Measurements from ENCODE around the gene NRBP1.
A peak's percentile ranks its signal among the peaks of the same experiment; 100 is the strongest.
"Not testable (repeated sequence)": the region's sequence is repeated elsewhere in the genome, so short reads cannot be mapped to it uniquely, and the experiment has no call there.

NRBP1 gene

DNA sequence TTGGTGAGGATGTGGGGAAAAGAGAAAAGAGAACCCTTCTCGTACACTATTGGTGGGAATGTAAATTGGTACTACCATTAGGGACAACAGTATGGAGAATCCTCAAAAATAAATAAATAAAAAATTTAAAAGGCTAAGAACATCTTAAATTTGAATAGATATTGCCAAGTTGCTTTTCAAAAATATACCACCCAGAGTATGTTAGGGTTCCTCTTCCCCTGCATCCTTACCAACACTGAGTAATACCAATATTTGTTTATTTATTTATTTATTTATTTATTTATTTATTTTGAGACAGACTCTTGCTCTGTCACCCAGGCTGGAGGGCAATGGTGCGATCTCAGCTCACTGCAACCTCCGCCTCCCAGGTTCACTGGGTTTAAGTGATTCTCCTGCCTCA, 5.5 kb upstream of the NRBP1 start:
- DNase-seq: no peak

DNA sequence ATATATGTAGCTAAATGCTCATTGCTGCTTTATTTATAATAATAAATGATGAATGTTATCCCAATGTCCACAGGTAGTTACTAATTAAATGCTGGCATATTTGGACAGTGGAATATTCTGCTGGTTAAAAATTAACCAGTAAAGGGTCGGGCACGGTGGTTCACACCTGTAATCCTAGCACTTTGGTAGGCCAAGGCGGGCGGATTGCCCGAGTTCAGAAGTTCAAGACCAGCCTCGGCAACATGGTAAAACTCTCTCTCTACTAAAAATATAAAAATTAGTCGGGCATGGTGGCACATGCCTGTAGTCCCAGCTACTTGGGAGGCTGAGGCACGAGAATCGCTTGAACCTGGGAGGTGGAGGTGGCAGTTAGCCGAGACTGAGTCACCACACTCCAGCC, 3.4 kb upstream of the NRBP1 start:
- not testable (repeated sequence) for DNase-seq

DNA sequence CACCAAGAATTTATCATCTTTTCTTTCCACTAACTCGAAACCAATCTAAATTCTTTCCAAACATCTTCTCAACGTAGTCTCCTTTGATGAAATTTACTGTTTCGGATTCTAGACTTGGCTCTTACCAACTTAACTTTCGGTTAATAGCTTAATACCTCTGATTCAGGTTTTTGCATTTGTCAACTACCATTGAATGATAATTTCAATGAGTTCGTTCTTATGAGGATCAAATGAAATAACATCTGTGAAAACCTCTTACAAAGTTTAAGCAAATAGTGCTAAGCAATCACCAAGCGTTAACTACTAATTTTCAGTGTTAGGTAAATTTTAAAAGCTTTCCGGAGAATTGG, 593 bp upstream of the NRBP1 start:
- no peak for DNase-seq

DNA sequence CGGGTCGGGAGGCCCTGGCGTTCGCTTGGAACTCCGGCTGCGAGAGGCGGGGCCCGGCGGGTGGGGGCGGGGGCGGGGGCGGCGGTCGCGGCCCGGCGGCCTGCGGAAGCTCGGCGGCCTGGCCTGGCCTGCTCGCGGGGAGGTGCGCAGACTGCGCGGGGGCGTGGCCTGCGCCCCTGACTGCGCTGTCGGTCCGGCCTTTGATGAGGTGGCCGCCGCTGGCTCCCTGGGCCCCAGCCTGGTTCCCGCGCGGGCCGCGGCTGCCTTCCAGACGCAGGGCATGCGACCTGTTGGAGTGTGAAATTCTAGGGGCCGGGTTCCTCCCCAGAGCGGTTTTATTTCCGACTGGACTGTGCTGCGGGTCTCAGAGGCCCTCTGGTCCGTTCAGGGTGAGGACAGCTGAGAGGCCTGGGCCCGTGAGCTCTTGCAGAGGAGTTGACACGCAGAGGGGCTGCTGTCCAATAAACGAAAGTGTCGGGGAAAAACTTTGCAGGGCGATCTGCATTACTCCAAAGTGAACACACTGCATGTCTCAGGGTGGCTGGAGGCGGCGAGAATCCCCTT, 629 bp downstream of the NRBP1 start:
- DNase-seq: peak; percentile 60

DNA sequence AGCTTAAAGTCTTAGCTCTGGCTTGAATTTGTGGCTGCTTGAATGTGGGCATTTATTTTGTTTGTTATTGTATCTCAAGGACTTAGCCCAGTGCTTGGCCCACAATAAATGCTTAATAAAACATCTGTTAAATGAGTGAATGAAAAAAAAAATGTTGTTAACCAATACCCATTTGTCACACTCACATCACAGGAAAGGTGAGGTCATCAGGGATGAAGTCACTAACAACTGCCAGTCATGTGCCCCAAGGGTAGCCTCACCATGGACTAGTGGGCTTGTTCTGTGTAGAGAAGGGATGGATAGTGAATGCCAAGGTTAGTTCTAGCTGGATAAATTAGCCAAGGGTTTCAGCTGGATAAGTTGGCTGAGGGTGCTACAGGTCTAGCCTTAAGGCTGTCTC, 3.0 kb downstream of the NRBP1 start:
- DNase-seq: no peak

DNA sequence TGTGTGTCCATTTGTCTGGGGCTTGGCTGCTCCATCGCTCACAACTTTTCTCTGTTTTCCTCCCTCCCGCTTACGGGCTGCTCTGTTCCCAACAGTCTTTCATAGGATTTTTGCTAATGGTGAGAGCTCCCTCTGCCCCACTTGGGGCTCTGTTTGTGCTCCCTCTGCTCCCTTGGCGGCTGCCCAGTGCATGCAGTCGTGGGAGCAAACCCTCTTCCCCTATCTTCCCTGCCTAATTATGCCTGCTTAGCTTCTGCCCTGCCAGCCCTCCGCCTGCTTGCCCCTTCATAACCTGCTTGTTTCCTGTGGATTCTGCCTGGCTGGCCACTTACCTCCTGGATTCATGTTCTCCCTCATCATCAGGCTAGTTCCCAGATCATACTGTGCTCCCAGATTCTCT, 7.2 kb downstream of the NRBP1 start:
- no peak for DNase-seq

DNA sequence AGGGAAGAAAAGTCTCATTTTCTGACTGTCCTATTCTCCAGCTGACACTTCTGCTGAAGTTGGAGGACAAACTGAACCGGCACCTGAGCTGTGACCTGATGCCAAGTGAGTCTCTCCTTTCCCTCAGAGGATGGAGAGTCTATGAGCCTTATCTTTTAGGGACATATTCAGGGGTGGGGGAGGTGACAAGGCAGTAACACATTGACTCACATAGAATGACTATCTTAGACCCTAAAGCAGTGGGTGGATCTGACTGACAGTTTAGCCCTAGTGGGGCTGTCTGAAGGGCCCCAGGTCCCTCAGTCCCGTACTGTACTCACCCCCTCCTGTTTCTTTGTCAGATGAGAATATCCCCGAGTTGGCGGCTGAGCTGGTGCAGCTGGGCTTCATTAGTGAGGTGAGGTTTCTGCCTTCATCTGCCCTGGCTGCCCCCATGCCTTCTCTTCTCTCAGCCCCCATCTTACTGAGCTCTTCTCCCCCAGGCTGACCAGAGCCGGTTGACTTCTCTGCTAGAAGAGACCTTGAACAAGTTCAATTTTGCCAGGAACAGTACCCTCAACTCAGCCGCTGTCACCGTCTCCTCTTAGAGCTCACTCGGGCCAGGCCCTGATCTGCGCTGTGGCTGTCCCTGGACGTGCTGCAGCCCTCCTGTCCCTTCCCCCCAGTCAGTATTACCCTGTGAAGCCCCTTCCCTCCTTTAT, 12.9 kb downstream of the NRBP1 start:
- DNase-seq: no peak

DNA sequence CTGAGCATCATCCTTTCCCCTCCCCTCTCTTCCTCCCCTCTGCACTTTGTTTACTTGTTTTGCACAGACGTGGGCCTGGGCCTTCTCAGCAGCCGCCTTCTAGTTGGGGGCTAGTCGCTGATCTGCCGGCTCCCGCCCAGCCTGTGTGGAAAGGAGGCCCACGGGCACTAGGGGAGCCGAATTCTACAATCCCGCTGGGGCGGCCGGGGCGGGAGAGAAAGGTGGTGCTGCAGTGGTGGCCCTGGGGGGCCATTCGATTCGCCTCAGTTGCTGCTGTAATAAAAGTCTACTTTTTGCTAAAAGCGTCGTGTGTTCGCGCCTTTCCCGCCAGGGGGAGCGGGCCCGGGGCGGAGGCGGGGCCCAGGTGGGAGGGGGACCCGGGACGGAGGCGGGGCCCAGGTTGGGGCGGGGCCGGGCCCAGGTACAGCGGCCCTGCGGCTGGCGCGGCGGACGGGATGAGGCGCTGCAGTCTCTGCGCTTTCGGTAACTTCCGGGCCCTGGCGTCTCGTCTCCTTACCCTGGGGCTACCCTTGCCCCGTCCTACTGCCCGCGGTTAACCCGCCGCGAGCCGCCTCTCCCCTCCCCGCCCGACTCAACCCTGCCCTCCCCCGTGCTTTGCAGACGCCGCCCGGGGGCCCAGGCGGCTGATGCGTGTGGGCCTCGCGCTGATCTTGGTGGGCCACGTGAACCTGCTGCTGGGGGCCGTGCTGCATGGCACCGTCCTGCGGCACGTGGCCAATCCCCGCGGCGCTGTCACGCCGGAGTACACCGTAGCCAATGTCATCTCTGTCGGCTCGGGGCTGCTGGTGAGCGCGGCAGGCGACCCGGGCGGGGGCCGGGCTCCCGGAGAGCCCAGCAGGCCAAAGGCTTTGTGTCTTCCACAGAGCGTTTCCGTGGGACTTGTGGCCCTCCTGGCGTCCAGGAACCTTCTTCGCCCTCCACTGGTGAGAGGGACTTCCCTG, 13.8 kb downstream of the NRBP1 start, which contains the start of gene KRTCAP3:
Gene KRTCAP3 (plus strand): TSS at position 424 of the 962 bp plus-strand sequence. CDS start 32 bp downstream, at position 456.
- peak; percentile 93 for DNase-seq

GRCh38 chr2:27442920-27443282, 14.5 kb downstream of the NRBP1 start:
- DNase-seq: no peak

- no peak for DNase-seq
Observed at GRCh38 chr2:27445155-27445554, 16.7 kb downstream of the NRBP1 start.

DNA sequence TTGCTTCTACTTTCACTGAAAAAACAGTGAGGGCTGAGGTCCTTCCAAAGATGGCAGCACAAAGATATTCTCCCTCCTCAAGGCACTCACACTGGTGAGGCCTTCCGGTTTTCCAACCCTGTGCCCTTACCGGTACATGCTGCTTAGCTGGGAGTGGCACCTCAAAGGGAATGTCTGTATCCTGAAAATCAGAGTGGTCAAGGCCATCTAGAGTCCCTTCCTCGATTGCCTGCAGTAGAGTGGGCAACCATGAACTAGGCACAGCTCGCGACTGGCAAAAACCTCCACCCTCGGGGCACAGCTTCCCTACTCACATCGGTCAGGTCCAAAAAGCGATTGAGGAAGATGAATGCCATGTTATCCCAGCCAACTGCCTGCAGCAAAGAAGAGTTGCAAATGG, 17.2 kb downstream of the NRBP1 start:
- no peak for DNase-seq

DNA sequence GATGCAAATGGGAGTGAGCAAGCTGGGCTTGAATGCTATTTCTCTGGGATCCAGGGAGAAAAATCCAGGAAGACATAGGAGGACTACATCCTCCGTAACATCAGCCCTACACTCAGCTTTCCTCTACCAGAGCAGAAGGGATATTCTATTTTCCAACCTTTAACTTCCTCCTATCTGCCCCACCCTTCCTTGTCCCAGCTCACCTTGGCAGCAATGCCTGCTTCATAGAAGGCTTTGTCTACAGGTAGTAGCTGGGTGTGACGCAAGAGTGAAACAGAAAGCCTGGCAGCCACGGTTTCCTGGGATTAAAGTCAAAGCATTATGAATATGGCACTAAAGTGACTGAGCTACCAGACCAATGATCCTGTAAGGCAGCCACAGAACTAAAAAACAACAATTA, 17.6 kb downstream of the NRBP1 start:
- DNase-seq: no peak

DNA sequence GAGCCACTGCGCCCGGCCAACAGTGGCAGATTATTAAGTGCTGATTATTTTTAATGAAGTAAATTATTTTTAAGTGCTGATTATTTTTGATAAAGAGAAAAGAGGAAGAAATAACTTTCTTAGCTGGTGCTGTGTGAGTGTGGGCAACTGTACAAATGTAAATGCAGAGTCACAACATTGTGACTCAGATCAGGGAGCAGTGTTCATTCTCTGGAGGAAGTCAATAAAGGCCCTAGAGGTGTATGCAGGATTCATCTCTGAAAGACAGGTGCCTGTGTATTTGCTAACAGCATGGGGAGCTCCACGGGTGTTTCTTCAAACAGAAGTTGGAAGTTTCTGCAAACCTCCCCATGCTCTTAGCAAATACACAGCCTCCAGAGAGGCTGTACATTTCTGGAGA, 19.9 kb downstream of the NRBP1 start:
- DNase-seq: no peak

DNA sequence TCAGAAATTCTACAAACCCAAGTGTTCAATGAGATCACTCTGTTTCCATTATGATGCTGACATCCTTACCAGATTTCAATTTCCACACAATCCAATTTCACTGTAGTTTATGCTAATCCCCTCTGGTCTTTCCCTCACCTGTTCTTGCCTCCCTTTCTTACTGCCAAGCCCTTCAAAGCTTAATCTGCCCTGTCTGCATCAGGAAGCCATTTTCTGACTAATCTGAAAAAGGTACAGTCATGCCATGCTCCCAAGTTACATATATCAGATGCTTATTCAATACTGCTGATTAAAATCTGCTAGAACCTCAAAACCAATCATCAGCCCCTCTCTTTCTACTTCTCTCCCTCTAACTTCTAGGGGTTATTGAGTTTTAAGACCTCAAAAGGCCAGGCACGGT, 22.7 kb downstream of the NRBP1 start:
- DNase-seq: no peak

- DNase-seq: no peak
Observed at GRCh38 chr2:27453968-27454367, 25.5 kb downstream of the NRBP1 start.

DNA sequence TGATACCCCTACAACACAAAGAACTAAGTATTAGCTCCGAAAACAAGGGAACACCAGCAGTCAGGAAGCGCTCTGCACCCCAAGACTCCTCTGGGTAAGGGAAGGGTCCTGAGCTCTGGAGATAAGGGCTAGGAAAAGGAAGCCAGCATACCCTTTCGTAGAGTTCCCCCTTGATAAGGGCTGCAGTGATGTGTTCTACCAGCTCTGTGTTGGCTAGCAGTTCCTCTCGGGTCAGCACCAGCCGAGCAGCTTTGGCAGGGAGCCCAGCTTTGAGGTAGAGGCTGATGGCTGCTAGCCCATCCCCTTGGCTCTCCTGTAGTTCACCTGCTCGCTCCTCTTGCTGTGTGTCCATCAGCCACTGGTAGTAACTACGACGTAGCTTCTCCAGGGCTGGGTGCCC, 32.7 kb downstream of the NRBP1 start:
- DNase-seq: no peak

DNA sequence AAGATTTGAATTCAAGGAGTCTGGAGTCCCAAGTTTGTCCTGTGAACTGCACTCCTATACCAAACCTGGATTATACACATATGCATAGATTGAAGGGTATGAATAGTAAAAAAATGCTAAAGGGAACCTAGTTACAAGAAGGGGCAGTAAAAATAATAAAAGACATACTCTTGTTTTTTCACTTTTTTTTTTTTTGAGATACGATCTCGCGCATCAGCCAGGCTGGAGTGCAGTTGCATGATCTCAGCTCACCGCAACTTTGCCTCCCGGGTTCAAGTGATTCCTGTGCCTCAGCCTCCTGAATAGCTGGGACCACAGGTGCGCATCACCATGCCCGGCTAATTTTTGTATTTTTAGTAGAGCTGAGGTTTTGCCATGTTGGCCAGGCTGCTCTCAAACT, 36.0 kb downstream of the NRBP1 start:
- no peak for DNase-seq

DNA sequence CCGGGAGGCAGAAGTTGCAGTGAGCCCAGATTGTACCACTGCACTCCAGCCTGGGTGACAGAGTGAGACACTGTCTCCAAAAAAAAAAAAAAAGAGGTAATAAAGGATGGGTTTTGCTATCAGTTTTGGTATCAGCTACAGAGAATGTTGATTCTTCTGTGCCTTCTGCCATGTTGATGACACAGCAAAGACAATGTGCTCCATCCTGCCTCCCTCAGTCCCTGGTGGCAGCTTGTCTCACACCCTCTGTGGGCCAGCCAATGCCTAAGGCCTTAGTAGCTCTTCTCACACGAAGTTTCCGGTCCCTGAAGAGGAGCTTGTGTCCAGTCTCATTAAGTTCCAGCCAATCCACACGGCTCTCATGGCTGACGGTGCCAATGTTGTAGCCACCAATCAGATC, 43.5 kb downstream of the NRBP1 start:
- no peak for DNase-seq

- no peak for DNase-seq
Observed at GRCh38 chr2:27485496-27485895, 57.1 kb downstream of the NRBP1 start.

GRCh38 chr2:27489118-27489497, 60.7 kb downstream of the NRBP1 start:
- DNase-seq: no peak

GRCh38 chr2:27489498-27490397, 61.3 kb downstream of the NRBP1 start, which contains the start of gene IFT172:
TSS of gene IFT172 (minus strand) at chr2:27489743. CDS start at chr2:27489653, 90 bp downstream.
- peak; percentile 100 for DNase-seq

All from NCI-H2171 (cell line).